Measurements from ENCODE around the gene WASL.

- TF ChIP-seq SP1 (IDR thresholded peaks at IDR 0.05) (no peak), SUZ12 (IDR thresholded peaks at IDR 0.05) (no peak), ARNT (IDR thresholded peaks at IDR 0.05) (no peak), ZNF384 (IDR thresholded peaks at IDR 0.05) (no peak), PKNOX1 (IDR thresholded peaks at IDR 0.05) (no peak), FOXK2 (IDR thresholded peaks at IDR 0.05) (no peak), HDGF (IDR thresholded peaks at IDR 0.05; ENCODE audit: borderline replicate concordance) (no peak), TARDBP (IDR thresholded peaks at IDR 0.05) (no peak), CTBP1 (IDR thresholded peaks at IDR 0.05; ENCODE audit: borderline replicate concordance) (no peak), NFRKB (IDR thresholded peaks at IDR 0.05) (no peak)
Observed at GRCh38 chr7:123755338-123755737, 6.5 kb upstream of the WASL start.

Measured in HEK293T (cell line).